GM12878 (cell line): ENCODE measurements around the gene CFB. TPM values are rescaled to one million over a fixed set of nuclear protein-coding genes. Genes with fewer than 3 reads are reported as not detected.

Experiments
- ATAC-seq: fragments of 200-7000 bp; cut with Tn5 transposase; 3 replicates; pipeline ENCODE4 v1.9.1; 2020; ENCODE audit warnings: mild to moderate bottlenecking, moderate library complexity
- BruUV-seq: library from RNA; stranded (reverse); fragments of 400-500 nt; replicated peaks from 2 replicates; lab custom pipeline; 2021; lab: Mats Ljungman, UMichigan
- CTCF ChIA-PET: fragments of 300-600 bp; sonication (Branson Sonifier 250); formaldehyde crosslinking; extraction: SDS; loops from one replicate; lab custom pipeline; 2021; ENCODE audit warnings: inconsistent platforms; lab: Yijun Ruan, JAX
- POLR2A ChIA-PET: fragments of 350-600 bp; formaldehyde crosslinking; extraction: SDS; loops from one replicate; lab custom pipeline; 2021; ENCODE audit warnings: inconsistent platforms; lab: Charles Lee
- RAD21 ChIA-PET: fragments of 300-600 bp; sonication (Branson Sonifier 250); formaldehyde crosslinking; loops from one replicate; lab custom pipeline; 2023; ENCODE audit warnings: antibody characterized with exemption; ENCODE audit not compliant: unreplicated experiment; lab: Charles Lee
- SMC1A ChIA-PET: fragments of 300-600 bp; sonication (Branson Sonifier 250); formaldehyde crosslinking; loops from one replicate; lab custom pipeline; 2023; ENCODE audit not compliant: unreplicated experiment, uncharacterized antibody; lab: Charles Lee
- DNase-seq: peaks from one replicate; pipeline ENCODE4 v3.0.0-alpha.2; 2011; ENCODE audit warnings: low read depth, low spot score
- FAIRE-seq: peaks from 3 replicates; lab custom pipeline; 2011; peaks lifted over from hg19 to GRCh38; lab: Jason Lieb, UNC
- H2AFZ ChIP-seq: 2 replicates; pipeline ENCODE4 v1.6.0; 2011; ENCODE audit warnings: low read depth, low read length, control low read depth; ENCODE audit not compliant: control insufficient read depth
- H3K27ac ChIP-seq: 2 replicates; pipeline ENCODE4 v1.5.1; 2011; ENCODE audit warnings: control low read depth; ENCODE audit not compliant: control insufficient read depth, insufficient read depth
- H3K27me3 ChIP-seq, 2 experiments: replicated peaks in 1 of 2; 2 replicates each; pipeline versions ENCODE4 v1.6.0 to v1.6.1; 2011; ENCODE audit warnings: low read length in 1 of 2; ENCODE audit not compliant: control insufficient read depth in 2 of 2, insufficient read depth in 2 of 2
- H3K36me3 ChIP-seq, 2 experiments: 2 replicates each; pipeline ENCODE4 v1.5.1; 2011; ENCODE audit warnings: low read length in 1 of 2; ENCODE audit not compliant: control insufficient read depth in 2 of 2, insufficient read depth in 2 of 2
- H3K4me1 ChIP-seq: 2 replicates; pipeline ENCODE4 v1.6.1; 2011; ENCODE audit warnings: mild to moderate bottlenecking, low read length, moderate library complexity, mixed read lengths; ENCODE audit not compliant: control insufficient read depth, insufficient read depth
- H3K4me2 ChIP-seq: 2 replicates; pipeline ENCODE4 v1.6.0; 2011; ENCODE audit warnings: control low read depth; ENCODE audit not compliant: control insufficient read depth, insufficient read depth
- H3K4me3 ChIP-seq: fragments of 200-600 bp; sonication (generic); 2 replicates; pipeline ENCODE4 v1.5.1; 2016
- H3K79me2 ChIP-seq: 2 replicates; pipeline ENCODE4 v1.6.0; 2011; ENCODE audit warnings: low read length; ENCODE audit not compliant: control insufficient read depth, insufficient read depth
- H3K9ac ChIP-seq: 2 replicates; pipeline ENCODE4 v1.8.0; 2011; ENCODE audit warnings: low read length, control low read depth, mixed read lengths; ENCODE audit not compliant: control insufficient read depth, insufficient read depth
- H3K9me3 ChIP-seq: replicated peaks from 3 replicates; pipeline ENCODE4 v1.5.1; 2011; ENCODE audit warnings: mild to moderate bottlenecking, low read length; ENCODE audit not compliant: control insufficient read depth, insufficient read depth
- H4K20me1 ChIP-seq: 2 replicates; pipeline ENCODE4 v1.6.0; 2011; ENCODE audit not compliant: control insufficient read depth, insufficient read depth
- BCL11A ChIP-seq: IDR thresholded peaks from 2 replicates; pipeline ENCODE4 v1.6.1; 2011; ENCODE audit warnings: low read depth, low read length
- MLLT1 ChIP-seq: fragments of 450-650 bp; IDR thresholded peaks from 2 replicates; pipeline ENCODE4 v1.6.1; 2016; ENCODE audit warnings: mild to moderate bottlenecking
- NRF1 ChIP-seq: conservative IDR thresholded peaks from 2 replicates; pipeline ENCODE4 v1.6.1; 2011; ENCODE audit warnings: mild to moderate bottlenecking, low read depth, low read length, improper control_type of control experiment
- PAX8 ChIP-seq: fragments of 450-650 bp; IDR thresholded peaks from 2 replicates; pipeline ENCODE4 v1.6.1; 2017; ENCODE audit warnings: mild to moderate bottlenecking, moderate library complexity
- RBBP5 ChIP-seq: fragments of 200-600 bp; sonication (generic); conservative IDR thresholded peaks from 2 replicates; pipeline ENCODE4 v1.6.1; 2016
- SUPT20H ChIP-seq: IDR thresholded peaks from 2 replicates; pipeline ENCODE4 v1.6.1; 2011; ENCODE audit warnings: low read depth, mild to moderate bottlenecking, low read length, moderate library complexity, borderline replicate concordance; ENCODE audit not compliant: control insufficient read depth
- WRNIP1 ChIP-seq: IDR thresholded peaks from 2 replicates; pipeline ENCODE4 v1.6.1; 2011; ENCODE audit warnings: low read depth, low read length, improper control_type of control experiment, borderline replicate concordance
- WGBS: methylation state at CpG from one replicate; pipeline ENCODE4 v1.1.6; 2016; ENCODE audit warnings: low lambda C conversion rate; ENCODE audit not compliant: insufficient replicate concordance, insufficient coverage; ENCODE audit errors: missing lambda C conversion rate; 5-methylcytosine and 5-hydroxymethylcytosine counted together
- in situ Hi-C: fragments of 300-500 bp; cut with MboI; formaldehyde crosslinking; loops from 9 replicates; pipeline ENCODE4 v1.14.3; 2018; ENCODE audit warnings: mixed read lengths
- intact Hi-C: fragments of 100-400 bp; cut with micrococcal nuclease; formaldehyde crosslinking; loops from one replicate; pipeline ENCODE4 v1.14.2; 2022; ENCODE audit not compliant: unreplicated experiment
- polyA plus RNA-seq, 11 experiments: library from polyadenylated mRNA; depleted of rRNA in 4 of 11; unstranded in 6 of 11; stranded (reverse) in 5 of 11; fragments of >200 nt; fragmentation: Nextera tagmentation in 4 of 11; fragmentation: Illumina TruSeq in 1 of 11; extraction: Ambion mirVana in 4 of 11; extraction: Trizol in 1 of 11; gene quantifications; 1 replicate in 1 of 11; 2 replicates in 10 of 11; pipeline versions ENCODE4 v1.2.1 to v1.2.3, GENCODE V29; 2011 to 2016; ENCODE audit warnings: inconsistent platforms in 2 of 11, missing spikeins in 2 of 11, low read depth in 1 of 11
- total RNA-seq, 4 experiments: library from RNA; depleted of rRNA in 3 of 4; stranded (reverse); fragments of >200 nt in 3 of 4; fragmentation: Illumina TruSeq in 1 of 4; extraction: Trizol in 1 of 4; gene quantifications; 2 replicates each; pipeline versions ENCODE4 v1.2.1 to v1.2.3, GENCODE V29; 2013 to 2021

Gene CFB
- total and polyA plus RNA-seq, 10 of the 15 experiments (the other 5 are each of a cell fraction or from before 2014, with no cell fraction given), result 0.09 to 1.7 (median 0.44) TPM; not detected in 7

- no peak for TF ChIP-seq MLLT1
- TF ChIP-seq RBBP5, result no peak
- no peak for TF ChIP-seq BCL11A
- TF ChIP-seq, all 136 proteins: peak for 0
Observed at GRCh38 chr6:31940256-31940664, 5.6 kb upstream of the CFB start (continued).

- in situ Hi-C loops, result no loop called here
Observed at GRCh38 chr6:31943742-31944141, 2.2 kb upstream of the CFB start.

GRCh38 chr6:31945154-31945506 is 765 bp upstream of the CFB start:
- no peak for TF ChIP-seq WRNIP1
- TF ChIP-seq SUPT20H, result no peak
- TF ChIP-seq PAX8, result no peak
- ATAC-seq, result no peak
- DNase-seq, result no peak
- Histone ChIP-seq H3K27me3 (peaks cover 0 to 3% of the 10 kb centered on the region in 2 experiments; a peak in 3 of 4 replicates), H4K20me1 (no peaks in the 10 kb centered on the region), H2AFZ (no peak overlapping the region), H3K4me1 (peaks cover 3% of the 10 kb centered on the region; the same call in 1 of the 2 replicates), H3K9ac (no peak overlapping the region), H3K4me2 (no peak overlapping the region), H3K79me2 (no peaks in the 10 kb centered on the region), H3K27ac (no peak overlapping the region), H3K4me3 (no peak overlapping the region), H3K9me3 (no peaks in the 10 kb centered on the region), H3K36me3 (no peaks in the 10 kb centered on the region)
- SMC1A ChIA-PET, result no interaction called here
- no TSS peak for BruUV-seq
- CTCF ChIA-PET, result no interaction called here
- in situ Hi-C loops, result no loop called here
- WGBS, result 60% methylated on average over 9 of the region's 9 CpGs
- RAD21 ChIA-PET, result no interaction called here
- POLR2A ChIA-PET, result interaction anchor here (0.6 kb wide), 1 partner anchor 62 kb away, joined by 3 read pairs; no protein-coding TSS in a partner anchor
- intact Hi-C loops, result no loop called here
- FAIRE-seq, result no peak

More at GRCh38 chr6:31943742-31944141, 2.2 kb upstream of the CFB start:
- no peak for FAIRE-seq
- Histone ChIP-seq H3K27me3 (peaks cover 0 to 3% of the 10 kb centered on the region in 2 experiments; a peak in 3 of 4 replicates), H3K36me3 (no peaks in the 10 kb centered on the region), H3K27ac (no peak overlapping the region), H3K4me2 (no peak overlapping the region), H4K20me1 (no peaks in the 10 kb centered on the region), H2AFZ (no peak overlapping the region), H3K4me1 (peaks cover 3% of the 10 kb centered on the region; the same call in 1 of the 2 replicates), H3K9me3 (no peaks in the 10 kb centered on the region), H3K9ac (no peak overlapping the region), H3K79me2 (no peaks in the 10 kb centered on the region), H3K4me3 (no peak overlapping the region)
- ChIA-PET POLR2A (interaction anchor here (0.5 kb wide), 1 partner anchor 171 kb away, joined by 5 read pairs; no protein-coding TSS in a partner anchor), CTCF (no interaction called here), SMC1A (interaction anchor here (1.5 kb wide), 1 partner anchor 28 kb away, joined by 3 read pairs; the partner anchor contains the start of gene DXO), RAD21 (no interaction called here)
- 33% methylated on average over 3 of the region's 3 CpGs for WGBS
- intact Hi-C loops, result no loop called here
- no peak for DNase-seq
- no peak for TF ChIP-seq NRF1
- ATAC-seq, result no peak
- BruUV-seq, result no TSS peak
